ENCODE results near the gene SLC27A6. TPM values are rescaled to one million over a fixed set of nuclear protein-coding genes. Genes with fewer than 3 reads are reported as not detected.

SLC27A6 gene
- total RNA-seq, 1 experiment from 2014 or later = 7.9 TPM

- no peaks in the 10 kb centered on the region for H3K9me3 ChIP-seq (ENCODE audit: control insufficient read depth in 1 of 2, insufficient read depth in 1 of 2, low read depth in 1 of 2, low read length in 2 of 2)
- POLR2A ChIA-PET = no interaction called here
- TF ChIP-seq SP1 (IDR thresholded peaks at IDR 0.05; ENCODE audit: low read depth) = no peak
- TF ChIP-seq ZNF274 (IDR thresholded peaks at IDR 0.05; ENCODE audit: low read depth, low read length) = no peak
- no peak overlapping the region for H3K9ac ChIP-seq (ENCODE audit: low read length)
- no peak for DNase-seq (ENCODE audit: low read depth, low spot score)
- no peaks in the 10 kb centered on the region for H3K36me3 ChIP-seq (ENCODE audit: control insufficient read depth in 1 of 2, insufficient read depth in 2 of 2, low read length in 2 of 2)
- no peaks in the 10 kb centered on the region for H3K9me2 ChIP-seq (ENCODE audit: insufficient read depth)
- ATAC-seq = no peak
- no peak overlapping the region for H3K4me3 ChIP-seq (replicated peaks in 1 of 2; ENCODE audit: low read depth in 1 of 2, low read length in 2 of 2)
- CTCF ChIA-PET = no interaction called here
- no TSS peak for BruUV-seq (replicated peaks)
- H3K4me1 ChIP-seq (ENCODE audit: control insufficient read depth in 1 of 2, insufficient read depth in 2 of 2, low read length in 2 of 2) = no peaks in the 10 kb centered on the region
- no peaks in the 10 kb centered on the region for H3K27me3 ChIP-seq (ENCODE audit: insufficient read depth, low read length)
- H3K4me2 ChIP-seq (ENCODE audit: low read length) = no peak overlapping the region
- RAD21 ChIA-PET (ENCODE audit: low non-redundant PET in 1 of 2, low total read pairs in 2 of 2, uncharacterized antibody in 2 of 2, unreplicated experiment in 2 of 2) = no interaction called here
- no peak overlapping the region for H3K27ac ChIP-seq (ENCODE audit: low read depth, low read length)
- H3K79me2 ChIP-seq (ENCODE audit: insufficient read depth, low read length) = no peaks in the 10 kb centered on the region
- intact Hi-C loops (cut with micrococcal nuclease) = no loop called here
- no peak overlapping the region for H2AFZ ChIP-seq (ENCODE audit: low read depth, low read length, poor library complexity, severe bottlenecking)
- no peaks in the 10 kb centered on the region for H4K20me1 ChIP-seq (ENCODE audit: insufficient read depth)
Observed at GRCh38 chr5:129048509-129048908, 83.2 kb downstream of the SLC27A6 start.

- CTCF ChIA-PET = no interaction called here
- no TSS peak for BruUV-seq (replicated peaks)
Observed at GRCh38 chr5:129049126-129049799, 84.0 kb downstream of the SLC27A6 start.

More at GRCh38 chr5:129049126-129049799, 84.0 kb downstream of the SLC27A6 start:
- Histone ChIP-seq H3K9ac (ENCODE audit: low read length) (no peak overlapping the region), H3K9me3 (ENCODE audit: control insufficient read depth in 1 of 2, insufficient read depth in 1 of 2, low read depth in 1 of 2, low read length in 2 of 2) (no peaks in the 10 kb centered on the region), H3K79me2 (ENCODE audit: insufficient read depth, low read length) (no peaks in the 10 kb centered on the region), H3K36me3 (ENCODE audit: control insufficient read depth in 1 of 2, insufficient read depth in 2 of 2, low read length in 2 of 2) (no peaks in the 10 kb centered on the region), H3K4me3 (replicated peaks in 1 of 2; ENCODE audit: low read depth in 1 of 2, low read length in 2 of 2) (no peak overlapping the region), H3K4me2 (ENCODE audit: low read length) (no peak overlapping the region), H3K27me3 (ENCODE audit: insufficient read depth, low read length) (no peaks in the 10 kb centered on the region), H4K20me1 (ENCODE audit: insufficient read depth) (no peaks in the 10 kb centered on the region), H3K27ac (ENCODE audit: low read depth, low read length) (no peak overlapping the region), H3K9me2 (ENCODE audit: insufficient read depth) (no peaks in the 10 kb centered on the region), H3K4me1 (ENCODE audit: control insufficient read depth in 1 of 2, insufficient read depth in 2 of 2, low read length in 2 of 2) (no peaks in the 10 kb centered on the region), H2AFZ (ENCODE audit: low read depth, low read length, poor library complexity, severe bottlenecking) (no peak overlapping the region)
- ATAC-seq = no peak
- intact Hi-C loops (cut with micrococcal nuclease) = no loop called here
- ChIA-PET RAD21 (ENCODE audit: low non-redundant PET in 1 of 2, low total read pairs in 2 of 2, uncharacterized antibody in 2 of 2, unreplicated experiment in 2 of 2) (no interaction called here), POLR2A (no interaction called here)
- DNase-seq (ENCODE audit: low read depth, low spot score) = no peak
- TF ChIP-seq YY1 (IDR thresholded peaks at IDR 0.05; ENCODE audit: extremely low read depth, insufficient replicate concordance, low read depth, low read length) (no peak), SIN3A (IDR thresholded peaks at IDR 0.05; ENCODE audit: low read depth) (no peak), ZFX (IDR thresholded peaks at IDR 0.05) (no peak), ATF3 (IDR thresholded peaks at IDR 0.05) (no peak), POLR2A (IDR thresholded peaks at IDR 0.05; ENCODE audit: borderline replicate concordance, extremely low read depth, insufficient read depth, insufficient read length) (no peak), MAX (IDR thresholded peaks at IDR 0.05) (no peak), CBX3 (IDR thresholded peaks at IDR 0.05; ENCODE audit: low read depth) (no peak)
